ENCODE results near the gene PLCD4. TPM values are rescaled to one million over a fixed set of nuclear protein-coding genes. Genes with fewer than 3 reads are reported as not detected.

PLCD4 gene
- total RNA-seq, 2 donors from 2014 or later, result 0.85 to 0.91 TPM

DNA sequence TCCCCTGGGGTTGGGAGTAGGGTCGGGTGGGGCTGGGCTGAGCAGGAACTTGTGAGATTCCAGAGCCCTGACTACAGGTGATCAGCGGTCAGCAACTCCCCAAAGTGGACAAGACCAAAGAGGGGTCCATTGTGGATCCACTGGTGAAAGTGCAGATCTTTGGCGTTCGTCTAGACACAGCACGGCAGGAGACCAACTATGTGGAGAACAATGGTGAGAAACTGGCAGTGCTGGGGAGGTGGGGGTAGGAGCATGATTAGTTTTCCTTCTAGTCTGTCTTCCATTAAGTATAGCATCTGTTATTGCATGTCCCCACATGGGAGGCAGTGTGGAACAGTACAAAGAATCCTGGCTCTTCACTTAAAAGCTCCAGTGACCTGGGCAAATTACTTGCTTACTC is 28.0 kb downstream of the PLCD4 start:
- H3K9me3 ChIP-seq (ENCODE audit: control insufficient read depth, low read length, poor library complexity, severe bottlenecking), result no peaks in the 10 kb centered on the region
- Mint-ChIP-seq H3K4me1 (peaks cover 13% of the 10 kb centered on the region), H3K4me3 (no peak overlapping the region), H3K27me3 (no peaks in the 10 kb centered on the region), H3K36me3 (ENCODE audit: low read depth) (peaks cover 16% of the 10 kb centered on the region), H3K27ac (no peak overlapping the region)
- DNase-seq, result no peak
- no peak for ATAC-seq

DNA sequence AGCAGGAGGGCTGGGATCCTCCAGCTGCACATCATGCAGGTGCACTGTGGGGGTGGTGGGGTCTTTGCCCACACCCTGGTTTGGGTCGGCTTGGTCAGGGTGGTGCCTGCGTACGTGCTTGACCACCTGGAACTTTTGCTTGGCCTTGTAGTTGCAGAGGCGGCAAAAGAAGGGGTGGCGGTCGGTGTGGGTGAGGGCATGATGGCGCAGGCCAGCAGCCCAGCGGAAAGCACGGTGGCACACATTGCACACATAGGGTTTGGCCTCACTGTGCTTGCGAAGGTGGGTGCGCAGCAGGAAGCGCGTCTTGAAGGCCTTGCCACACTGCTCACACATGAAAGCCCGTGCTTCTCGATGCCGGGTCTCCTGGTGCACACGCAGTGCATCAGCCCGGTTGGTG is 30.7 kb downstream of the PLCD4 start:
- H3K9me3 ChIP-seq (ENCODE audit: control insufficient read depth, low read length, poor library complexity, severe bottlenecking), result no peaks in the 10 kb centered on the region
- Mint-ChIP-seq H3K4me3 (no peak overlapping the region), H3K36me3 (ENCODE audit: low read depth) (peaks cover 16% of the 10 kb centered on the region), H3K27me3 (no peaks in the 10 kb centered on the region), H3K27ac (no peak overlapping the region), H3K4me1 (peaks cover 15% of the 10 kb centered on the region)
- DNase-seq (no peak), ATAC-seq (no peak)

DNA sequence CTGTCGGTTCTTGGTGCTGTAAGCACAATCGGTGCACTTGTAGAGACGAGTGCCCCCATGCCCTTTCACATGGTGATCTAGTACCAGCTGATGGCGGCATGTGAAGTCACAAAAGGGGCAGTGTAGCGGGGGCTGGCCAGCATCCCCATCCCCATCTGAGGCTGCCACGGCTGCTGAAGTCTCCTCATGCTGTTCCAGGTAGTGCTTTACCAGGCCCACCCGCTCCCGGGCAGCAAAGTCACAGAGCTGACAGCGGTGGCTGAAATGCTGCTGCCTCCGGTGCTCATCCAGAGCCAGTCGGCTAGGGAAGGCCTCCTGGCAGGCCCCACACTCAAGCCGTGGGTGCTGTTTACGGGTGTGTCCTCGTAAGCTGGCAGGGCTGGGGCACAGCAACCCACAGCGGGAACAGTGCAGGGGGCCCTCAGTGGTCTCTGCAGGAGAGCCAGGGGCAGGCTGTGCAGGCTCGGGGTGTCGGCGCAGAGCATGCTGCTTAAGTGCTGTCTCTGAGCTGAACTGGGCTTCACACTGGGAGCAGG is 34.5 kb downstream of the PLCD4 start:
- H3K27me3 Mint-ChIP-seq, result no peaks in the 10 kb centered on the region
- no peak for DNase-seq
- H3K4me3 Mint-ChIP-seq, result no peak overlapping the region
- H3K4me1 Mint-ChIP-seq, result peaks cover 9% of the 10 kb centered on the region
- no peak overlapping the region for H3K27ac Mint-ChIP-seq
- H3K9me3 ChIP-seq (ENCODE audit: control insufficient read depth, low read length, poor library complexity, severe bottlenecking), result no peaks in the 10 kb centered on the region
- ATAC-seq, result no peak
- peaks cover 6% of the 10 kb centered on the region for H3K36me3 Mint-ChIP-seq (ENCODE audit: low read depth)

DNA sequence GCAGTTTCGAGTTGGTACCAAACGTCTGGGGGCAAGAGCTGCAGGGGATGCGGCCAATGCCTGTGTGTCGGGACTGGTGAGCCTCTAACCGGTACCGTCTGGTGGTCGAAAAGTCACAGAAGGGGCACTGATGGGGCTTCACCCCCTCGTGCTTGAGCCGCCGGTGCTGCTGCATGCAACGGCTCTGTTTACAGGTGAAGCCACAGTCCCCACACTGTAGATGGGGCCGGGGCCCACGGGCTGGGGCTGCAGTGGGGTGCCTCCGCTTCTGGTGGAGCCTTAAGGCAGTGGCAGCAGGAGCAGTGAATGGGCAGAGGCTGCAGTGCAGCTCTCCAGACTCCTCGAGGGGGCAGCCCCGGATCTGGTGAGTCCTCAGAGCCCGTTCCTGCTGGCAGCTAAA is 35.1 kb downstream of the PLCD4 start:
- H3K36me3 Mint-ChIP-seq (ENCODE audit: low read depth), result peaks cover under 1% of the 10 kb centered on the region

DNA sequence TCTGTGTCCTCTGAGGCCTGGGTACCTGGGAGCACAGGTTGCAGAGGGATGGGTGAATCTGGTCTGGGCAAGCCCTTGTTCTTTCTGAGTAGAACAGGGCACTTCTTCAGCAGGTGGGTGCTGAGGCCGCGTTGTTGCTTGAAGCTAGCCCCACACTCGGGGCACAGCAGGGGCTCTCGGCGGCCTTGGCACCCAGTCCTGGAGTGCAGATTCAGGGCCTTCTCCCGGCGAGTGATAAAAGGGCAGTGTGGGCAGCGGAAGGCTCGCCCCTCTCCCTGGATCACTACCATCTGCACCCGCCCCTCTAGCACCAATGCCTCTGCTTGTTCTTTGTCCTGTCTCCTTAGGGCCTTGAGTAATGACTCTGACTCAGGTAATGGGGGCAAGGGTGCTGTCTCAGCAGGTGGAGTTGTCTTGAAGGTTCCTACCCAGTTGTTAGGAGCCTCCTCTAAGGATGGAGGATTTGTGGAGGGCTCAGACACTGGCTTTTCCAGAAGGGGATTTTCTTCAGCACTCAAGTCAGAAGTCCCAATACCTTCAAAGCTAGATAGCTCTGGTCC is 36.1 kb downstream of the PLCD4 start:
- H3K4me1 Mint-ChIP-seq, result peaks cover 10% of the 10 kb centered on the region
- no peaks in the 10 kb centered on the region for H3K9me3 ChIP-seq (ENCODE audit: control insufficient read depth, low read length, poor library complexity, severe bottlenecking)
- no peak for ATAC-seq
- no peak overlapping the region for H3K27ac Mint-ChIP-seq
- H3K4me3 Mint-ChIP-seq, result no peak overlapping the region
- peaks cover 3% of the 10 kb centered on the region for H3K36me3 Mint-ChIP-seq (ENCODE audit: low read depth)
- DNase-seq, result no peak
- no peaks in the 10 kb centered on the region for H3K27me3 Mint-ChIP-seq

More for the DNA sequence above, 35.1 kb downstream of the PLCD4 start:
- no peaks in the 10 kb centered on the region for H3K9me3 ChIP-seq (ENCODE audit: control insufficient read depth, low read length, poor library complexity, severe bottlenecking)
- peaks cover 6% of the 10 kb centered on the region for H3K4me1 Mint-ChIP-seq
- no peaks in the 10 kb centered on the region for H3K27me3 Mint-ChIP-seq
- no peak overlapping the region for H3K27ac Mint-ChIP-seq
- DNase-seq (no peak), ATAC-seq (no peak)
- no peak overlapping the region for H3K4me3 Mint-ChIP-seq

DNA sequence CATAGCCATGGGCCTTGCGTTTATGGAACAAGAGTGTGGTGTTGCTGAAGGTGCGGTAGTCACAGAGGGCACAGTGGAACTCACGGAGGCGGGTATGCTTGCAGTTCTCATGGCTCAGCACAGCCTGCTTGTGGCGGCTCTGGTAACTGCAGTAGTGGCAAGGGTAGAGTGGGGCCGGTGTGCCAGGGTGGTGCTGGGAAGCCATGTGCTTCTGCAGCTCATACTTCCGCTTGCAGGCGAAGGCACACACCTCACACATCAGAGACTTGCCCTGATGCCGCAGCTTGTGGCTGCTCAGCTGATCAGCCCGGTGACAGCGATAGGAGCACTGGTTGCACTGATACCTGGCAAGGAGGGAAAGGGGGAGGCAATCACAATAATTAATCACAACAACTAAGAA is 37.0 kb downstream of the PLCD4 start:
- no peaks in the 10 kb centered on the region for H3K9me3 ChIP-seq (ENCODE audit: control insufficient read depth, low read length, poor library complexity, severe bottlenecking)
- H3K27me3 Mint-ChIP-seq, result no peaks in the 10 kb centered on the region
- H3K36me3 Mint-ChIP-seq (ENCODE audit: low read depth), result peaks cover 3% of the 10 kb centered on the region
- DNase-seq, result no peak
- no peak overlapping the region for H3K4me3 Mint-ChIP-seq
- H3K4me1 Mint-ChIP-seq, result peaks cover 10% of the 10 kb centered on the region
- no peak for ATAC-seq
- H3K27ac Mint-ChIP-seq, result no peak overlapping the region

DNA sequence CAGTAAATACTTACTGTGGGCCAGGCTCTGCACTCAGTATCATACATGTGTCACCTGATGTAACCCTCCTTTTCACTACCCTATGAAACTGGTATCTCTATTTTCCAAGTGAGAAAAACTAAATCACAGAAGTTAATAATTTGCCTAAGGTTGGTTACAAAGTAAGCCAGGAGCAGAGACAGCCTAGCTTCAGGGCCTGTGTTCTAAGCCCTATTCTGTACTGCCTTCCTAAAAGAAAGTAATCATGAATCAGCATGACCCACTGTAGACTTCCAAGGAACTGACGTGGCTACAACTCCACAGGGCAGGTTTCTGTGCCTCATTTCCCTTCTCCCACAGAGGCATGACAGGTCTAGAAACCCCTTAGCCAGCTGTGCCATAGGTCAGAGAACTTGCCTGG is 37.4 kb downstream of the PLCD4 start:
- no peak for ATAC-seq
- no peak for DNase-seq
- H3K9me3 ChIP-seq (ENCODE audit: control insufficient read depth, low read length, poor library complexity, severe bottlenecking), result no peaks in the 10 kb centered on the region
- Mint-ChIP-seq H3K27me3 (no peaks in the 10 kb centered on the region), H3K4me1 (peaks cover 10% of the 10 kb centered on the region), H3K4me3 (no peak overlapping the region), H3K27ac (no peak overlapping the region), H3K36me3 (ENCODE audit: low read depth) (peaks cover 3% of the 10 kb centered on the region)

DNA sequence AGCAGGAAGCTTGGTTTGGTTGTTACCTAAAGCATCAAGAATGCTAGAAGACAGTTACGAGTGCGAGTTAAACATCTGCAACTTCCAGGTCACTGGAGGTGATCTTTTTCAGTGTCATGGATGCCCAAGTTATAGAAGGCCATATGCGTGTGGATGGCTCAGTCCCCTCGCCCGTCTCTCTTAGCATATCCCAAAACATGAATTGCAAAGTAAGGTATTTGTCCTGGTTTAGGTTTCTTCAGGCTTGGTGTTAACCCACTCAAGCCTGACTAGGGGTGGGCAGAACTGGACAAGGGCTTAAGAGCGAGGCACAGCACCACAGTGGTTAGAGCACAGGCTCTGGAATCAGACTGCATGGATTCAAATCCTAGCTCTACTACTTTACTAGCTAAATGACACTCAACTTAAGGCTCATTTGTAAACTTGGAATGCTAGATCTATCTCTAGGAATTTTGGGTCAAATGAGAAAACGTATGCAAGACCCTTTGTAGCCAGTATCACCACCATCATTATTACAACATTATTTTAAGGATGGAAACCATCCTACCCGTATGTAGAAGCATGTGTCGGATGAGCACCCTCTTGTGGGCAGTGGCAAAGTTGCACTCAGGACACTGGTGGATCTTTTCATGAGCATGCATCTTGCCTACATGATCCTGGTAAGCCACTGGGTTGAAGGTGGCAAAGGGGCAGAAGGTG is 40.5 kb downstream of the PLCD4 start:
- peaks cover 5% of the 10 kb centered on the region for H3K36me3 Mint-ChIP-seq (ENCODE audit: low read depth)
- H3K27me3 Mint-ChIP-seq, result no peaks in the 10 kb centered on the region
- H3K27ac Mint-ChIP-seq, result no peak overlapping the region
- H3K4me1 Mint-ChIP-seq, result peaks cover 8% of the 10 kb centered on the region
- no peak overlapping the region for H3K4me3 Mint-ChIP-seq
- DNase-seq (peak in 1 of 3 donors; percentile 42), ATAC-seq (peak; percentile 90)
- H3K9me3 ChIP-seq (ENCODE audit: control insufficient read depth, low read length, poor library complexity, severe bottlenecking), result no peaks in the 10 kb centered on the region

DNA sequence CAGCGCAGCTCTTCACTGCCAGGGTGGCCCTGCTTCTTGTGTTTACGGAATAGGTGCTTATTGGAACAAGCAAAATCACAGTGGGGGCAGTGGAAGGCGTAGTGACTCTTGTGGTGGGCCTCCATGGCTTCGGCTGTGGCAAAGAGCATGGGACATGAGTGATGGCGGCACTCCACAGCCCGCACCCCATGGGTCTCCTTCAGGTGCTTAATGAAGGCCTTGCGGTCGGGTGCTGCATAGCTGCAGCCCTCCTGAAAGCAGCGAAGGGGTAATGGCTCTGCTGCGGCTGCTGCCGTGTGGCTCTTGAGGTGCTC is 41.0 kb downstream of the PLCD4 start:
- ATAC-seq, result peak; percentile 31
- no peaks in the 10 kb centered on the region for H3K9me3 ChIP-seq (ENCODE audit: control insufficient read depth, low read length, poor library complexity, severe bottlenecking)
- H3K27ac Mint-ChIP-seq, result no peak overlapping the region
- peaks cover 8% of the 10 kb centered on the region for H3K4me1 Mint-ChIP-seq
- no peak for DNase-seq
- H3K36me3 Mint-ChIP-seq (ENCODE audit: low read depth), result peaks cover 5% of the 10 kb centered on the region
- H3K4me3 Mint-ChIP-seq, result no peak overlapping the region
- H3K27me3 Mint-ChIP-seq, result no peaks in the 10 kb centered on the region

DNA sequence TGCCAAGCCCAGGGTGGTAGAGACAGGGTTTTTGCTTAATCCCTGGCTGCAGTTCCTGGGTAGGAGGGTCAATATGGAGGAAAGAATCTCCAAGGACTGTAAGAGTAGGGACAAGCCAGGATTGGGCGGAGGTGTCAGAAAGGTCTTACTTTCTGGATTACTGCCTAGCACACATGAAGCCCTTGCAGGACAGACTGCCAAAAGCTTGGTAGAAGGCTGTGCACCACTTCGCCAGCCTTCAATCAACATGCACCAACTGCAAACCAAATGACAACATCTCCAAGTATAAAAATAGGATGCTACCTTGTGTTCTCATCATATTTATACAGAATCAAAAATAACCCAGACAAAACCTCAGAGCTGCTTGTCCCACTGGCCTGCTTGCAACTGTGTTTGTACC is 48.1 kb downstream of the PLCD4 start:
- no peaks in the 10 kb centered on the region for H3K27me3 Mint-ChIP-seq
- no peak overlapping the region for H3K27ac Mint-ChIP-seq
- ATAC-seq (no peak), DNase-seq (no peak)
- H3K4me3 Mint-ChIP-seq, result no peak overlapping the region
- peaks cover 33% of the 10 kb centered on the region for H3K4me1 Mint-ChIP-seq
- peaks cover 2% of the 10 kb centered on the region for H3K36me3 Mint-ChIP-seq (ENCODE audit: low read depth)
- H3K9me3 ChIP-seq (ENCODE audit: control insufficient read depth, low read length, poor library complexity, severe bottlenecking), result no peaks in the 10 kb centered on the region

DNA sequence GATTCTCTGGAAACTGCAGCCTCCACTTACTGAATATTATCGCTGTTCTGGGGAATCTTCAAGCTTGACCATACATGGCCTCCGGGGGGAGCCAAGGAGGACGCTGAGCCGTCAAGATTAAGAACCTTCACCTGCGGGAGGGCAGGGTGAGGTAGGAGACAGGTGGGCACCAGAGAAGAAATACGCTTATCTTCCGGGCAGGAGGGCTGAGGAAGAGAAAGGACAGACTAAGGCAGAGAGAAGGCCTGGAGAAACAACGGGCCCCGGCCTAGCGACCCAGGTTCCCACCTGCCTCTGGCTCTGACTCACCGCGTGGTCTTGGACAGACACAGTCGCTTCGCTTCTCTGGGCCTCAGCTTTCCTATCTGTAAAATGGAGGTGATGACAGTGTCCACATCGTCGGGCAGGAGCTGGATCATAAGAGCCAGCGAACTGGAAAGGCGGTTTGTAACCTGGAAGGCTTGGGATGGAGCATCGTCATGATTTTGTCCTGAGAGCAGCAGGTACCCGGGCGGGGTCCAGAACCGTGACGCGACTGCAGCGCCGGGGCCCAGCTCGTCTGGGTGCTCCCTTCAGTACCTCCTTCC is 51.1 kb downstream of the PLCD4 start:
- H3K4me3 Mint-ChIP-seq, result peak overlapping the region; percentile 98
- peaks cover 35% of the 10 kb centered on the region for H3K4me1 Mint-ChIP-seq
- no peaks in the 10 kb centered on the region for H3K27me3 Mint-ChIP-seq
- peak overlapping the region; percentile 97 for H3K27ac Mint-ChIP-seq
- peaks cover 2% of the 10 kb centered on the region for H3K36me3 Mint-ChIP-seq (ENCODE audit: low read depth)
- no peak for DNase-seq
- H3K9me3 ChIP-seq (ENCODE audit: control insufficient read depth, low read length, poor library complexity, severe bottlenecking), result no peaks in the 10 kb centered on the region
- peak; percentile 32 for ATAC-seq

DNA sequence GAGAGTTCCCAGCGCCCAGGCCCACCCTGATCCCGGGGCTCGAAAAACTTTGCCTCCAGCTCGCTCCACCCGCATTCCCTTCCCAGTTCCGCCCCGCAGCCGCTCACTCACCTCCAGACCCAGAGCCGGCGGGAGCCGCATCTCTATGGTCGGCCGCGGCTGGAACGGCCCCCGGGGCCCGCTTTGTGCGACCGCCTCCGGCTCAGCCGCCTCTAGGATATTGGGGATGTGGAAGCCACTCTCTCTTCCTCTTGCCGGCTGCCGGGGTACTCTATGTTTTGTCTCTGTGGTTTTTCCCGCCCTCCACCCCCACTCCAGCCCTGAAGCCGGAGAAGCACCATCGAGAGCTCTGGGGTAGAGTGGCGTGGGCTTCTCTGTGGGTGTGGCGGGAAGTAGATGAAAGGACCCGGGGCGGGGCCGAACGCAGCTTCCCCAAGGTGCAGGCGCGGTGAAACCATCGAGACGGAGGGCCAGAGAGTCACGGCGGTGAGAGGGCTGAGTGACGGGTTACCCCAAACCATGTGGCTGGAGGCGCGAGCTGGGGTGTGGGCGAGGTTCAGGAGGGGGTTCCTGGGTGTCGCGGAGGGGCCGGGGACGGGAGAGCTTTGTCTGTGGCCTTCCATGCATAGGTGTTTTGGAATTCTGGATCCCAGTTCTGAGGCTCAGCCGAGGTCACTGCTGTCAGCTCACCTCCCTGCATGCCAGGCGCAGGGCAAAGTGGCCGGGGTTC is 51.7 kb downstream of the PLCD4 start, which contains the start of the genes BCS1L and ZNF142:
BCS1L (plus strand) TSS at position 426 of the 730 bp plus-strand sequence. CDS start 1,305 bp downstream, outside the sequence.
ZNF142 (minus strand) TSS at position 366 of the 730 bp plus-strand sequence. CDS start 3,194 bp downstream, outside the sequence.
- H3K9me3 ChIP-seq (ENCODE audit: control insufficient read depth, low read length, poor library complexity, severe bottlenecking), result no peaks in the 10 kb centered on the region
- Mint-ChIP-seq H3K27ac (peak within 1 kb of the TSS; percentile 97), H3K27me3 (no peaks in the 10 kb centered on the region), H3K4me3 (peak within 1 kb of the TSS; percentile 98), H3K36me3 (ENCODE audit: low read depth) (peaks cover 2% of the 10 kb centered on the region), H3K4me1 (peaks cover 35% of the 10 kb centered on the region)
- peak; percentile 81 to 91 (median 83) for DNase-seq
- peak; percentile 98 for ATAC-seq

DNA sequence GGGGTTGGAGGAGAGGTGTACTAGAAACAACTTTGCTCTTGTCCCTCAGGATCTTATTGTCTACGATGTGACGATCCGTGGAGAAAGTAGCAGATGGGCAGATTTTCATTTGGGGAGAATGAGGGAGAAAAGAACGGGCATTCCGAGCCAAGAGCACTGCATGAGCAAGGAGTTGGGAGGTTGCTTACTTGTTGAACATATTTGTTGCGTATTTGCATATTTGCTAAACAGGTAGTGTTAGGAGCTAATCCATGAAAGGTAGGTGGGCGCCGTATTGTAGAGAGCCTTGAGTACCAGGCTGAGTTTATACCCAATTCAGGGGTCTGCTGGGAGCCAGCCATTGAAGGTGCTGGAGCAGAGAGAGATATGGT is 52.3 kb downstream of the PLCD4 start:
- Mint-ChIP-seq H3K36me3 (ENCODE audit: low read depth) (peaks cover 4% of the 10 kb centered on the region), H3K4me3 (peak overlapping the region; percentile 98), H3K27ac (peak overlapping the region; percentile 97), H3K27me3 (no peaks in the 10 kb centered on the region), H3K4me1 (peaks cover 35% of the 10 kb centered on the region)
- DNase-seq (no peak), ATAC-seq (no peak)
- no peaks in the 10 kb centered on the region for H3K9me3 ChIP-seq (ENCODE audit: control insufficient read depth, low read length, poor library complexity, severe bottlenecking)

All from T-helper 17 cell (primary cell).